ENCODE results near the gene NCAPH2. TPM values are rescaled to one million over a fixed set of nuclear protein-coding genes. Genes with fewer than 3 reads are reported as not detected.

Gene NCAPH2
- total and polyA plus RNA-seq, 2 of the 13 experiments (the other 11 are each of a cell fraction or from before 2014, with no cell fraction given), result 28.1 to 64.4 TPM

GRCh38 chr22:50526108-50526833, 18.2 kb downstream of the NCAPH2 start (continued):
- TF ChIP-seq, protein P1, sequence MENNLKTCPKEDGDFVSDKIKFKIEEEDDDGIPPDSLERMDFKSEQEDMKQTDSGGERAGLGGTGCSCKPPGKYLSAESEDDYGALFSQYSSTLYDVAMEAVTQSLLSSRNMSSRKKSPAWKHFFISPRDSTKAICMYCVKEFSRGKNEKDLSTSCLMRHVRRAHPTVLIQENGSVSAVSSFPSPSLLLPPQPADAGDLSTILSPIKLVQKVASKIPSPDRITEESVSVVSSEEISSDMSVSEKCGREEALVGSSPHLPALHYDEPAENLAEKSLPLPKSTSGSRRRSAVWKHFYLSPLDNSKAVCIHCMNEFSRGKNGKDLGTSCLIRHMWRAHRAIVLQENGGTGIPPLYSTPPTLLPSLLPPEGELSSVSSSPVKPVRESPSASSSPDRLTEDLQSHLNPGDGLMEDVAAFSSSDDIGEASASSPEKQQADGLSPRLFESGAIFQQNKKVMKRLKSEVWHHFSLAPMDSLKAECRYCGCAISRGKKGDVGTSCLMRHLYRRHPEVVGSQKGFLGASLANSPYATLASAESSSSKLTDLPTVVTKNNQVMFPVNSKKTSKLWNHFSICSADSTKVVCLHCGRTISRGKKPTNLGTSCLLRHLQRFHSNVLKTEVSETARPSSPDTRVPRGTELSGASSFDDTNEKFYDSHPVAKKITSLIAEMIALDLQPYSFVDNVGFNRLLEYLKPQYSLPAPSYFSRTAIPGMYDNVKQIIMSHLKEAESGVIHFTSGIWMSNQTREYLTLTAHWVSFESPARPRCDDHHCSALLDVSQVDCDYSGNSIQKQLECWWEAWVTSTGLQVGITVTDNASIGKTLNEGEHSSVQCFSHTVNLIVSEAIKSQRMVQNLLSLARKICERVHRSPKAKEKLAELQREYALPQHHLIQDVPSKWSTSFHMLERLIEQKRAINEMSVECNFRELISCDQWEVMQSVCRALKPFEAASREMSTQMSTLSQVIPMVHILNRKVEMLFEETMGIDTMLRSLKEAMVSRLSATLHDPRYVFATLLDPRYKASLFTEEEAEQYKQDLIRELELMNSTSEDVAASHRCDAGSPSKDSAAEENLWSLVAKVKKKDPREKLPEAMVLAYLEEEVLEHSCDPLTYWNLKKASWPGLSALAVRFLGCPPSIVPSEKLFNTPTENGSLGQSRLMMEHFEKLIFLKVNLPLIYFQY (CRISPR knock-in tag; IDR thresholded peaks at IDR 0.05; ENCODE audit: borderline replicate concordance), result no peak
- no peak for TF ChIP-seq ZNF274 (CRISPR knock-in tag; IDR thresholded peaks at IDR 0.05)
- no peak for TF ChIP-seq ZNF547 (CRISPR knock-in tag; IDR thresholded peaks at IDR 0.05)
- no peak for TF ChIP-seq KAT8 (CRISPR knock-in tag; IDR thresholded peaks at IDR 0.05)
- TF ChIP-seq SRSF1 (optimal IDR thresholded peaks at IDR 0.05; ENCODE audit: low read depth, low read length), result no peak
- no peak for TF ChIP-seq BRCA1 (CRISPR knock-in tag; IDR thresholded peaks at IDR 0.05)
- 0 out of 2 replicates have a peak, but pooled peaks have one; percentile 53 for TF ChIP-seq ZNF562 (CRISPR knock-in tag; IDR thresholded peaks at IDR 0.05; ENCODE audit: borderline replicate concordance)
- peak; percentile 80; the same call in 1 of the 2 replicates for TF ChIP-seq HOXA7 (CRISPR knock-in tag; IDR thresholded peaks at IDR 0.05)
- TF ChIP-seq TBX2 (CRISPR knock-in tag; IDR thresholded peaks at IDR 0.05; ENCODE audit: borderline replicate concordance), result no peak
- TF ChIP-seq ZIK1 (CRISPR knock-in tag; IDR thresholded peaks at IDR 0.05; ENCODE audit: borderline replicate concordance, low read depth), result peak; percentile 34; the same call in 1 of the 2 replicates
- no peak for TF ChIP-seq ZC3H4 (CRISPR knock-in tag; IDR thresholded peaks at IDR 0.05; ENCODE audit: borderline replicate concordance)
- no peak for TF ChIP-seq ISX (CRISPR knock-in tag; conservative IDR thresholded peaks at IDR 0.05)
- TF ChIP-seq, protein P2, sequence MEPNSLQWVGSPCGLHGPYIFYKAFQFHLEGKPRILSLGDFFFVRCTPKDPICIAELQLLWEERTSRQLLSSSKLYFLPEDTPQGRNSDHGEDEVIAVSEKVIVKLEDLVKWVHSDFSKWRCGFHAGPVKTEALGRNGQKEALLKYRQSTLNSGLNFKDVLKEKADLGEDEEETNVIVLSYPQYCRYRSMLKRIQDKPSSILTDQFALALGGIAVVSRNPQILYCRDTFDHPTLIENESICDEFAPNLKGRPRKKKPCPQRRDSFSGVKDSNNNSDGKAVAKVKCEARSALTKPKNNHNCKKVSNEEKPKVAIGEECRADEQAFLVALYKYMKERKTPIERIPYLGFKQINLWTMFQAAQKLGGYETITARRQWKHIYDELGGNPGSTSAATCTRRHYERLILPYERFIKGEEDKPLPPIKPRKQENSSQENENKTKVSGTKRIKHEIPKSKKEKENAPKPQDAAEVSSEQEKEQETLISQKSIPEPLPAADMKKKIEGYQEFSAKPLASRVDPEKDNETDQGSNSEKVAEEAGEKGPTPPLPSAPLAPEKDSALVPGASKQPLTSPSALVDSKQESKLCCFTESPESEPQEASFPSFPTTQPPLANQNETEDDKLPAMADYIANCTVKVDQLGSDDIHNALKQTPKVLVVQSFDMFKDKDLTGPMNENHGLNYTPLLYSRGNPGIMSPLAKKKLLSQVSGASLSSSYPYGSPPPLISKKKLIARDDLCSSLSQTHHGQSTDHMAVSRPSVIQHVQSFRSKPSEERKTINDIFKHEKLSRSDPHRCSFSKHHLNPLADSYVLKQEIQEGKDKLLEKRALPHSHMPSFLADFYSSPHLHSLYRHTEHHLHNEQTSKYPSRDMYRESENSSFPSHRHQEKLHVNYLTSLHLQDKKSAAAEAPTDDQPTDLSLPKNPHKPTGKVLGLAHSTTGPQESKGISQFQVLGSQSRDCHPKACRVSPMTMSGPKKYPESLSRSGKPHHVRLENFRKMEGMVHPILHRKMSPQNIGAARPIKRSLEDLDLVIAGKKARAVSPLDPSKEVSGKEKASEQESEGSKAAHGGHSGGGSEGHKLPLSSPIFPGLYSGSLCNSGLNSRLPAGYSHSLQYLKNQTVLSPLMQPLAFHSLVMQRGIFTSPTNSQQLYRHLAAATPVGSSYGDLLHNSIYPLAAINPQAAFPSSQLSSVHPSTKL (CRISPR knock-in tag; IDR thresholded peaks at IDR 0.05), result no peak
- TF ChIP-seq, protein P3, sequence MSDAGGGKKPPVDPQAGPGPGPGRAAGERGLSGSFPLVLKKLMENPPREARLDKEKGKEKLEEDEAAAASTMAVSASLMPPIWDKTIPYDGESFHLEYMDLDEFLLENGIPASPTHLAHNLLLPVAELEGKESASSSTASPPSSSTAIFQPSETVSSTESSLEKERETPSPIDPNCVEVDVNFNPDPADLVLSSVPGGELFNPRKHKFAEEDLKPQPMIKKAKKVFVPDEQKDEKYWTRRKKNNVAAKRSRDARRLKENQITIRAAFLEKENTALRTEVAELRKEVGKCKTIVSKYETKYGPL (CRISPR knock-in tag; IDR thresholded peaks at IDR 0.05), result no peak
- TF ChIP-seq, protein P4, sequence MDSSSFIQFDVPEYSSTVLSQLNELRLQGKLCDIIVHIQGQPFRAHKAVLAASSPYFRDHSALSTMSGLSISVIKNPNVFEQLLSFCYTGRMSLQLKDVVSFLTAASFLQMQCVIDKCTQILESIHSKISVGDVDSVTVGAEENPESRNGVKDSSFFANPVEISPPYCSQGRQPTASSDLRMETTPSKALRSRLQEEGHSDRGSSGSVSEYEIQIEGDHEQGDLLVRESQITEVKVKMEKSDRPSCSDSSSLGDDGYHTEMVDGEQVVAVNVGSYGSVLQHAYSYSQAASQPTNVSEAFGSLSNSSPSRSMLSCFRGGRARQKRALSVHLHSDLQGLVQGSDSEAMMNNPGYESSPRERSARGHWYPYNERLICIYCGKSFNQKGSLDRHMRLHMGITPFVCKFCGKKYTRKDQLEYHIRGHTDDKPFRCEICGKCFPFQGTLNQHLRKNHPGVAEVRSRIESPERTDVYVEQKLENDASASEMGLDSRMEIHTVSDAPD (CRISPR knock-in tag; IDR thresholded peaks at IDR 0.05), result no peak
- no peak for TF ChIP-seq ZNF3 (CRISPR knock-in tag; IDR thresholded peaks at IDR 0.05)
- TF ChIP-seq ZNF256 (CRISPR knock-in tag; conservative IDR thresholded peaks at IDR 0.05), result no peak
- TF ChIP-seq MLX (CRISPR knock-in tag; IDR thresholded peaks at IDR 0.05), result no peak
- no peak for TF ChIP-seq ZNF629 (CRISPR knock-in tag; conservative IDR thresholded peaks at IDR 0.05)
- TF ChIP-seq ZNF17 (CRISPR knock-in tag; IDR thresholded peaks at IDR 0.05), result no peak

Data from HepG2 (cell line).